ENCODE data around the gene FBXO15.
A peak's percentile ranks its signal among the peaks of the same experiment; 100 is the strongest.

The FBXO15 gene

GRCh38 chr18:74147779-74148542 lies at the start of gene FBXO15, which contains the start of gene TIMM21:
TSS of gene FBXO15 (minus strand) at chr18:74147834. CDS start at chr18:74147785, 49 bp downstream.
TSS of gene TIMM21 (plus strand) at chr18:74148523. CDS start at chr18:74148809, 286 bp downstream.
- DNase-seq (ENCODE audit: low read depth), result peak; percentile 93

DNA sequence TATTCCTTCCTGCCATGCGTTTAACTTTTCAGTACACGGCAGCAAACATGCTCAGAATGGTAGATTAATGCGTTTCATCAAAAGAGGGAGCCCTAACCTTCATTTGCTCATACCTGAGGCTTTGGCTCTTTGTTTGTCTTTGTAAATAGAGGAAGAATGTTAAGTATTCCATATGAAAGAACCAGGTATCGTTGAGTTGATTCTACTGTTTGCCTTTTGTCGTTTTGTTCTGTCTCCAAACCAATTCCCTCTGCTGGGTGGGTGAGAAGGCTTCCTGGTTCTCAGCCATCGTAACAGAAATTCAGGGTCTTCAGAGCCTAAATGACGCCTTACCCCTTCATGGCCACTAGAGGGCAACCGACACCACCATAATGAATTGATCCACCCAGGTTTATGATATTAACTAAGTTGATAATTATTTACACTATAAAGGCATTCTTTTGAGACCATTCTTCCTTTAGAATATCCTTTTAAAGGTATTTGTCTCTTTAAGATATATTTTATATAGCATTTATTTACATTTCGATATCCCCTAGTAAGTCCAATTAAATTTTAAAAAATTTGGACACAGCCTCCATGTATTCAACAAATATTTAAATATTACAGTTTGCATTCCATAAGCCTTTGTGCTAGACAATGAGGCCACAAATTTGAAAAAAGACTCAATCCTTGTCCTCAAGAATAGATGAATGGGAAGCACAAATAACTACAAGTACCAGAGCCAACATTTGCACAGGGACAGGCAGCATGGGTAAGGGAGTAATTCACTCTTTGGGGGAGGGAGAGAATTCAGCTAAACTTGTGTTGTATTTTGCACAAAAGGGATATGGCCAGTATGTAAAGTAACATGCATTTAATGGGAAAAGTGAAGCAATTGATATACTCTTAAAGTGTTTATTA lies 48.8 kb upstream of the FBXO15 start:
- DNase-seq (ENCODE audit: low read depth), result peak; percentile 16

GRCh38 chr18:74194691-74195090 lies 47.1 kb upstream of the FBXO15 start:
- no peak for DNase-seq (ENCODE audit: low read depth)

DNA sequence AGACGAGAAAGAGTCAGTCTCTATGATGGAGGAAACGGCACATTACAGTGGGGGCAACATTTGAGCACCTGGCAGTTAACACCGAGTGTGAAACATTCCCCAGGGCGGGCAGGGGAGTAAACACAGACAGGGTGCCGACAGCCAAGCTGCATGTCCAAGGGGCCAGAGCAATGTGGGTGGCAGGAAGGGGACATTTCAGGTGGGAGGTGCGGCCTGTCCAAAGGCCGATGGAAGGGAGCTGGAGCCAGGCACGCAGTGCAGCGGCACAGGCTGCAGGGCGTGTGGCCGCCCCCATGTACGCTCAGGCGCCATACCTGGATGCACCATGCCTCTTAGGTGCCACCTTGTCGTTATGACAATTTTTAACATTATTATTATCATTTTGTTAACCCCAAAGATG lies 43.9 kb upstream of the FBXO15 start:
- no peak for DNase-seq (ENCODE audit: low read depth)

- DNase-seq (ENCODE audit: low read depth), result peak; percentile 2
These were observed 42.5 kb upstream of the FBXO15 start for GRCh38 chr18:74190086-74190485.

DNA sequence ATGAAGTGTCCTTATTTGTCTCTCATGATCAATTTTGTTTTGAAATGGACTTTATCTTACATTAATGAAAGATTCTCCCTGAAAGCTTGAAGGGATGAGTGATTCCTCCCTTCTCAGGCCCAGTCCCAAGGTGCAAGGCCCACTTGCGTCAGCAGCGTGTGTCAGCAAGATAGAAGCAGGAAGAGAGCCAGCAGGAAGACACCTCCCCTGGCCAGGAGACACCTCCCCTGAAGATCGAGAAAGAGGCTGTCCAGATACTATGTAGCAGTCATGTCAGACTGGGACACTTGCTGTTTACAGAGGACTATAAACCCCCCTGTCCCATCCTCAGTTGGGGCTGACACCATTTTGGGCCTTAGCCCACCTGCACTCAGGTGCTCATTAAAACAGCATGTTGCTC lies 39.0 kb upstream of the FBXO15 start:
- no peak for DNase-seq (ENCODE audit: low read depth)

DNA sequence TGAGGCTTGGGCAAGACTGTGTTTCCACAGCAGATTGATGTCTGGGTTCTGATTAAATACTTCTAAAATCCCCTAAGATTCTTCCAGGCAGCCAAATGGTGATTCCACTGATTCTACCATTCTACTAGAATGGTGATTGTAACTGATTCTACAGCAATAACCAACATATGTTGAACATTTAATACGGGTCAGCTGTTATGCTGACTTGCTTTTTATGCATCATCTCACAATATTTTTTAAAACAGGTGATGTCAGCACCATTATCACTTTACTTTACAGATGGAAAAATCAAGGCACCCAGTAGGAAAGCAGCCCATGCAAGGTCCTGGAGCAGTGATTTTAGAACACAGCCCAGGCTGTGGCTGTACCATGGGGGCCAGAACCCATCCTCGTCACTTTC lies 38.2 kb upstream of the FBXO15 start:
- DNase-seq (ENCODE audit: low read depth), result no peak

GRCh38 chr18:74184875-74185274 lies 37.2 kb upstream of the FBXO15 start:
- DNase-seq (ENCODE audit: low read depth), result no peak

DNA sequence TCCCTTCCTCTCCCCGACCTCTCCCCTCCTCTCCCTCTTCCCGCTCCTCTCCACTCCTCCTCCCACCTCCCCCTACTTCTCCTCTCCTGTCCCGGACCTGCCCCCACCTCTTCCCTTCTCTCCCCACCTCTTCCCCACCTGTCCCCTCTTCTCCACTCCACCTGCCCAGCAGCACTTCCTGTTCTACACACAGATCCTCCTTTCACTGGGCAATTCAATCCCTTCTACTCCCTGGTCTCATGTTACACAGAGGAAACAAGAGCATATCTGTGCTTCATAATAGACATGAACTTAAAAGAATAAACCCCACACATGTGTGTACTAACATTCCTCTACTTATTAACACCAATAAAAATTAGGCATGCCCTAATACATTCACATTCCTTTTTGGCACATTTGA lies 35.5 kb upstream of the FBXO15 start:
- no peak for DNase-seq (ENCODE audit: low read depth)

GRCh38 chr18:74182335-74182734 lies 34.7 kb upstream of the FBXO15 start:
- no peak for DNase-seq (ENCODE audit: low read depth)

DNA sequence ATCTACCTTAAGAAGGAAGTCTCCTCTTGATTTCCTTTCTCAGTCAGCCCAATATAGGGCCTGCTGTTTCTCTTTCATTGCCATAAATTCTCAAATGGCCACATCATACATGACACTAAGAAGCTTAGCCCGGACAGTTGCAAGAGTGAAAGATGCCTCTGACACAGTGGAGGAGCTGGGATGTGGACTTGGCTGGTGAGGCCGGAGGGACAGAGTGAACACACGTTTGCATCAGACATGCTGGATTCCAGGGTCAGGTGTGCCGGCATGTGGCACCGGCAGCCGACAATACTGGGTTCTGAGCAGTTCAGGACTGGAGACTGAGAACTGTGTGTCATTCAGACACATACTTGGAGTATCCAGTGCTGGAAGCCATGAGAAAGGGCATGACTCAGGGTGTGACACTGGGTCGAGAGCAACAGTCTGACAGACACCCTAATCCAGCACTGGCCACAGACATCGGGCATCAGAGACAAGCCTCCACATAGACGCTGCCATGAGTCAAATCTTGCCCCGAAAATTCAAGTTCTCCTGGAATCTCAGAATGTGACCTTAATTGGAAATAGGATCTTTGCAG lies 32.1 kb upstream of the FBXO15 start:
- no peak for DNase-seq (ENCODE audit: low read depth)

- no peak for DNase-seq (ENCODE audit: low read depth)
These were observed 31.2 kb upstream of the FBXO15 start for GRCh38 chr18:74178884-74179283.

GRCh38 chr18:74175658-74176057 lies 28.0 kb upstream of the FBXO15 start:
- no peak for DNase-seq (ENCODE audit: low read depth)

DNA sequence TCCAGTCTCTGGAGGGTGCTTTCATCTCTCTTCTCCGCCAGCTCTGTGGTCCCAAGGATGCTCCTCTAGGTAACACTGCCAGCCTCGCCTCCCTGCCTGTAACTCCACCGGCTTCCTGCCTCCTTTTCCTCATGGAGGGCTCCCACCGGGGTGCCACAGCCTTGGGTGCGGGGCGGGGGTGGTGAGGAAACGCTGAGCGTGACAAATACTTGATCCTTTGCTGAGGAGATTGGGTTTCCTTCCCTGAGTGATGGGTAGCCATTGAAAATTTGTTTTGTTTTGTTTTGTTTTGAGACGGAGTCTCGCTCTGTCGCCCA lies 25.8 kb upstream of the FBXO15 start:
- no peak for DNase-seq (ENCODE audit: low read depth)

GRCh38 chr18:74172697-74173433 lies 25.2 kb upstream of the FBXO15 start:
- DNase-seq (ENCODE audit: low read depth), result no peak

GRCh38 chr18:74171910-74172606 lies 24.4 kb upstream of the FBXO15 start:
- DNase-seq (ENCODE audit: low read depth), result no peak

DNA sequence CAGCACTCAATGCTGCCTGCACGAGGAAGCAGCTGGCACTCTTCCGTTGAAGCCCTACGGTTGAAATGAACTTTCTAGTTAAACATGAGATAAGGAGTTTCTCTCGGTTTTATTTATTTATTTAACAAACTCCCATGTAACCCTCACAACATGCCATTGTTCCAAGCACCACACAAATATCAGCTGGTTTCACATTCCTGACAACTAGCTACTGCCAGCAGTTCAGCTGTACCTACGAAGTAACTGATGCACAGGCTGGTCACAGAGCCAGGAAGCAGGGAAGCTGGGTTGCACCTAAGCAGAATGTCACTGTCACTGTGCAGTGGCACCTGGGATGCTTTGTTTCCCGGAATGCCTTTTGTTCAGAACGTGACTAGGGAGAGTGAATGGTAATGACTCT lies 18.8 kb upstream of the FBXO15 start:
- no peak for DNase-seq (ENCODE audit: low read depth)

- DNase-seq (ENCODE audit: low read depth), result no peak
These were observed 15.5 kb upstream of the FBXO15 start for GRCh38 chr18:74163019-74163660.

DNA sequence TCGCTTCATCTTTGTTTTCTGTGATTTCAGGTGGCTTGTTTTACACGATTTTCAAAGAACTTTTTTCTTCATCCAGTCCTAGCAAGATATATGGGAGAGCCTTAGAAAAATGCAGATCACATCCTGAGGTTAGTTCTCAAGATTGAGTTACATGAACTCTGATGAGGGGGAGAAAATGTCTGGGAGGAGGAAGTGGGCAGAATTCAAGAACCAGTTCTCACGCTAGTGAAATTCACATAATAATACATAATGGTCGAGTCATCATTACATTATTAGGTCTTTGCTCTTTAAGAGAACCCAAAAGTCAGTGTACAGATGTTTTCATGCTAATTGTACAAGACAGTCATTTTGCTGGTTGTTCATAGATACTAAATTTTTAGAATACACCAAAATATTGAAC lies 7.6 kb upstream of the FBXO15 start:
- no peak for DNase-seq (ENCODE audit: low read depth)

GRCh38 chr18:74154716-74155115 lies 7.1 kb upstream of the FBXO15 start:
- DNase-seq (ENCODE audit: low read depth), result no peak

- no peak for DNase-seq (ENCODE audit: low read depth)
These were observed 6.2 kb upstream of the FBXO15 start for GRCh38 chr18:74153793-74154192.
